NCI-H1048 (cell line): Measurements from ENCODE around the gene SPRY2.
A peak's percentile ranks its signal among the peaks of the same experiment; 100 is the strongest.
"Not testable (repeated sequence)": the region's sequence is repeated elsewhere in the genome, so short reads cannot be mapped to it uniquely, and the experiment has no call there.

Source experiments
- DNase-seq: peaks from one replicate; lab custom pipeline; 2025; lab: John Stamatoyannopoulos, UW

SPRY2 gene

DNA sequence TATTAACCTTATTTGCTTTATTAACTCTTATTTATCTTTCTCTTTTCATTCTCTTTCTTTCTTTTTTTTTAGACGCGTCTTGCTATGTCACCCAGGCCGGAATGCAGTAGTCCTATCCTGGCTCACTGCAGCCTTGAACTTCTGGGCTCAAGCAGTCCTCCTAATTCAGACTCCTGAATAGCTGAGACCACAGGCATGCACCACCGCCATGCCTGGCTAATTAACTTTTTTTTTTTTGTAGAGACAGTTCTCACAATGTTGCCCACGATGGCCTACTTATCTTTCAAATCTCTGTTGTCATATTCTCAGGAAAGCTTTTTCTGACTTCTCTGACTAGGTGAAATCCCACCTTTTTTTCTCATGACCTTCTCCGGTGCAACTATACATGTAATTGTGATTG is 7.8 kb upstream of the SPRY2 start:
- DNase-seq, result no peak

DNA sequence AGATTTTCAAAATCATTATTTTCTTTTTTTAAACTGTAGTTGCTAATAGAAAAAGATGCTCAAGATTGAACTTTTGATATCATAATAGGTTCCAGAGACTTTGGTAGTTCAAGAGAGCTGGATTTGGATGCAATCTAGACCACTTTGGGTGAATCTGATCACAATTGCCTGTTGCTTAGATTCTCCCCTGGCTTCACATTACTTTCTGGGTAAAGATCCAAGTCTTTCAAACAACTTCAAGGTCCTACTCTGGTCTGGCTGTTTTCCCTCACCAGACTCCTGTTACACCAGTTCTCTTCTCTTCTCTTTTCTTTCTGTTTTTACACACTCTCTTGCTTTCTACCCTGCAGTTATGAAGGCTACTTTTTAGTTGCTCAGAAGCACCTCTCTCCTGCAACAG is 7.4 kb upstream of the SPRY2 start:
- DNase-seq, result no peak

DNA sequence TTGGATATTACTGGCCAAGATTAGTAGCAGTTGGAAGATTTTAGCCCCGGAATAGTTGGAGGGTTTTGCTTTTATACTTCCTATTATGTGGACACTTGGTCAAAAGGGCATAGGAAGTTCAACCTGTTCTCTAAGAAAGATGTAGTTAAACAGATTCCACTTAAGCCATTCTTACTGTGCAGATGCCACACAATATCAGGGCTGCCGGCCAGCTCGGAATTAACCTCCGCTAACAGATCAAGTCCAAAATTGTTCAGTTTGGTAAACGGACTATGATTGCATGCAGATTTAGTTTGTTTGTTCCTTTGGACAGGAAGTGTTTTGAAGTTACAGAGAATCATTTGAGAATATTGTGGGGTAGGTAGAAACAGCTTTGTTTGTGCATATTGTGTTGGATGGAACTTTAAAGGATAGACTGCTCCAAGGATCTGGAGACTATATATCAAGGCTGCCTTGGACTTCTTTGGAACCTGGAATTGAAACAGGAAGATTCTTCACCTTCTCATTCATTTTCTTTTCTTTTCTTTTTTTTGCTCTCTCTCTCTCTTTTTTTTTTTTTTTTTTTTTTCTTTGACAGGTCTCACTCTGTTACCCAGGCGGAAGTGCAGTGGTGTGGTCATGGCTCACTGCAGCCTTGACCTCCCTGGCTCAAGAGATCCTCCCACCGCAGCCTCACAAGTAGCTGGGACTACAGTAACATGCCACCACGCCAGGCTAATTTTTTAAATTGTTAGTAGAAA is 5.0 kb upstream of the SPRY2 start:
- DNase-seq, result no peak

DNA sequence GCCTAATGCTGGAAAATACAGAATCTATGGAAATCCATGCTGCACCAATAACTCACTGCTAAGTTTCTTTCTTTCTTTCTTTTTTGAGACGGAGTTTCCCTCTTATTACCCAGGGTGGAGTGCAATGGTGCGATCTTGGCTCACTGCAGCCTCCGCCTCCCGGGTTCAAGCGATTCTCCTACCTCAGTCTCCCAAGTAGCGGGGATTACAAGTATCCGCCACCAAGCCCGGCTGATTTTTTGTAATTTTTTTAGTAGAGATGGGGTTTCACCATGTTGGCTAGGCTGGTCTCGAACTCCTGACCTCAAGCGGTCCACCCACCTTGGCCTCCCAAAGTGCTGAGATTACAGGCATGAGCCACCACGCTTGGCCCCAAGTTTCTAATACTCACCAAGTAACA is 3.1 kb upstream of the SPRY2 start:
- not testable (repeated sequence) for DNase-seq

DNA sequence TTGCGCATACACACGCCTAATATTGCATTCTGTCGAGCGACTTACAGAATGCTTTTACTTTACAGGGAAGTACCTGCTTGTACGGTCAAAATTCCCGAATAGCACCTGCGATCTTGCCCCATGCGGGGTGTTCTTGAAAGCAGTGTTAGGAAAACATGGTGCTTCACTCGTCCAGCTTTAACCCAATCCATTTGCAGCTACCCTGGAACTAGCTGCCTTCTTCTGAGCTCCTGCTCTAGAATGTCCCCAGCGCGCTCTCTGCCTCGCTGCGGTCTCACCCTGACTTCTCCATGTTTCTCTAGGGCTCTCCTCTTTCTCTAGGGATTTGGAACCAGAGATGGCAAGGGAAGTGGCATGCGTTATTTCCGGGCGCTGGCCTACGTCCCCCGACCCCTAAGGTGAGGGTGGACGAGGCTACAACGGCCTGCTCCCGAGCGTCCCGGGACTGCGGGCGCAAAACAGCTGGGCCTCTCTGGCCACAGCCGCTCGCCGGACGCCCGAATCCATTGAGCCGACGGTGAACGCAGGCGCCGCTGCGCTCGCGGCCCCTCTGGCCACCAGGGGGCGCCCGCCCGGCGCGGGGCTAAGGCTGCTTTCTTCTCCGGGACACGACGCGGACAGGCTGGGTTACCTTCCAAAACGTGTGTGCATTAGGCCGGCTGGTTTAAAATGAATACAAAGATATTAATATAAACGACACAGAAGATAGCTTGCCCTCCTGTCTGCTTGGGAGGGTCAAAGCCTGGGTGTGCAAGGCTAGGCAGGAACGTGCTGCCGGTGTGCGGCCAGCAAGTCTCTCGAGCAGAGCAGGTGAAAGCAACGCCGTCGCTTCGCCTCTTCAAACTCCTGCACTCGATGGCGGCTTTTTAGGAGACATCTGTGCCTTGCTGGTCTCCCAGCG is 1.8 kb upstream of the SPRY2 start:
- DNase-seq, result peak; percentile 43

DNA sequence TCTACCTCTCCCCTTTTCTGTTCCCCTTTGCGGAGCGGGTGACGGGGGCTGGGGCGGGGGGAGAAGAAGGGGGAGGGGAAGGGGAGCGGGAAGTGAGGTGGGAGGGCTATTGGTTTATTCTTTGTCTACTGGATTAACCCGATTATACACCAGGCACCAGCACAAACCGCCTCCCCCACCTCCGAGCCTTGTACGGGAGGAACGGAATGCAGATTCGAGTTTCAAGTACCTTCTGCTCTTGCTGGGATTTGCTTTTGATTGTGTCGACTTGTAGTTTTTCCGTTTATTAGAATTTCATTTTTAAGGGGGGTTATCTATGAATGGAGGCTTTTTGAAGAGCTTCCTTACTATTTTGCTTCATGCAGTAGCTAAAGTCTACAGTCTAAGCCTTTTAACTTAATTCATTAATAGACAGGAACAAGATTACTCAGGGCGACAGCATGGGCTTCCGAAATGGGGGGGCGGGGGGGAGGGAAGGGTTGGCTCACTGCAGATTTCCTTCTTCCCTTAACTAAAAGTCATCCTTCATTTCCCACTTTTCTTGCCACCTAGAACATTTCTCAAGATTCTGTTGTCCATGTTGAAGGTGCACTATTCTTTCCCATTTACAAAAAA is 937 bp upstream of the SPRY2 start:
- DNase-seq, result peak; percentile 17

DNA sequence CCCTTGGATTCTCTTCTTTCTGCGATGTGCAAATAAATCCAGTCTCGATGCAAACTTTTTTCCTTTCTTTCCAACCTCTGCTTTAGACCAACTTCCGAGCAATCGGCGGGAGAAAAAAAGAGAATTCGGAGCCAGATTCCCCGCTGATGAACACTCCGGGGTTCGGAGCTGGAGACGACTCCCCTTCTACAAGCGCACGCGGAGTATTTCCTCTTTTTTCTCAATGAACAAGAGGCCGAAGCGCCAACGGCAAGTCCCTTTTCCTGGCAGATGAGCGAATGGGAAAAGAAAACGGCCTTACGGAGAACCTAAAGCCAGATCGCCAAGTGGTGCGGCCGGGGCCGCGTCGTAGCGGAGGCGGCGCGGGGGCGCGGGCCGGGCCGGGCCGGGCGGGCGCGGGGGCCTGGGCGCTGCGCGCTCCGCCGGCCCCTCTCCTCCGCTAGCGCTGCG is 250 bp downstream of the SPRY2 start:
- no peak for DNase-seq

DNA sequence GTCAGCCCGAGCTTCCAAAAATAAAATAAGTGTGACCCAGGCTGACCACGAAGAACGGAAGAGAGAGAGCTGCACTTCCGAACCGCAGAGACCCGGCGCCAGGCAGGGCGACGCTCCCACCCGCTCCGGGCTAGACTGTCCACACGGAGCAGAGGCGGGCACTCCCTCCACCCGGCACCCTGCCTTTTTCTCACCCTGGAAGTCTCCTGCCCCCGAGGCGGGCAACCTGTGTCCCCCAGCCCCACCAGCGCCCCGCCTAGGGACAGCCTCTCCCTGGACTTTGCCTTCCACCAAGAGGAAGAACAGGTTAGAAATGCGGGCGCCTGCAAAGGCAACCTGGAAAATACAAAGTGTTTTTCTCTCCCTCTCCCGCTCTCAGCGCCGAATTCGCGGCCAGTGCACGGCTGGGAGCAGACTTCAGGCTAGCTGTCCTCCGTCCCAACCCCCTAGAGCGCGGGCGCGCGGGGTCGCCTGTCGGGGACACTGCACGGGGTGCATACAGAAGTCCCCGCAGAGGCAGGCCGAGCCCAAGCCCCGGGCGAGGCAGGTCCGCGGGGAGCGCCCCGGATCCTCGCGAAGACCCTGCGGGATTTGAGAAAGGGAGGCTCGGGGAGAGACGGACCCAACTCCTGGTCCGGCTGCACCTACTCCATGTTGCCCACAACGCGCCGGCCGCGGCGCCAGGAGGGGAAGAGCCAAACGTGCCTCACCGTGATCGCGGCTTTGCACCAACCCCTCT is 845 bp downstream of the SPRY2 start:
- DNase-seq, result no peak

DNA sequence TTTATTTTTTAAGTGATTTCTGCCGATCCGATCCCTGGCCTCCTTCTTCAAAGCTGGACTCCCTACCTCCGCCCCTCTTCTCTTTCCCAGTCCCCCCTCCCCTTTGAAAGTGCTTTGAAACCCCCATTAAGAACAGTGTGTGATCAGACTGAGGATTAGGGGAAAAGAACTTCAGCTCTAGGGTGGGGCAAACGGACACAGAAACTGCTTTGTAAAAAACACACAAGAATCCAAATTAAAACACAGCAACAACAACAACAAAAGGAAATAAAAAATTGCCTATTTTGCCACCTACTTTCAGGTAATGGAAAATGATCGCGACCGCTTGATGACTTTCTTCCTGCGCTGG is 1.4 kb downstream of the SPRY2 start:
- no peak for DNase-seq

DNA sequence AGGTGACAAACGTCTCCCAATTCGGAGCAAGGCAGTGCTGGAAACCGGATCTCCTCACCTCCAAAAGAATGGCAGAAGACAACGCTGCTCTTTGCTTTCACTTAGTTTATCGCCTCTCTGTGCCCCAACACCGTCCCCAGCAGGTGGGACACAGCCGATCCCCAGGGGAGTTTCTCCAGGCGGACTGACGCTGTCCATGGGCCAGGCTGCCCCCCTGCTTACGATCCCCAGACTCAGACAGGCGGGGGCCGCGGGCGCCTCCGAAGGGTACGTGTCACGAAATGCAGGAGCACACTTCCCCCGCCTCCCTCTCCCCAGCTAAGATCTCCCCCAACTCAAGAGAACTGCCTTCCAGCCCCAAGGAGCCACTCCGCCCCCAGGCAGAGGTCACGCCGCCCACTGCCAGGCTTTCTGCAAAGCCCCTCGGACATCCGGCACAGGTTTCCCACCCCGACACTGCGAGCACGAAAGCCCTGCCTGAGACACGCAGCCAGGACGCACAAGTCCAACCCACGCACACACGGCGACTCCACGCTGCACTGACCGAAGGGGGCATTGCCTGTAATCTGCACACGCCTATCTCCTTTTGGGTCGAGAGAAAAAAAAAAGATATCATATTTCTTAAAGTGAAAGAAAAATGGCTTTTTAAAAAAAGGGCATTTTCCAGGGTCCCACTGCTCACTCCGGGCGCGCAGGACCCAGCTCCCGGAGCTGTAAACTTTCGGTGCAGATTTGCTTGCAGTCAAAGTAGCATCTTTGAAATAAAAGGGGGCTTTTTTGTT is 2.0 kb downstream of the SPRY2 start:
- DNase-seq, result no peak

DNA sequence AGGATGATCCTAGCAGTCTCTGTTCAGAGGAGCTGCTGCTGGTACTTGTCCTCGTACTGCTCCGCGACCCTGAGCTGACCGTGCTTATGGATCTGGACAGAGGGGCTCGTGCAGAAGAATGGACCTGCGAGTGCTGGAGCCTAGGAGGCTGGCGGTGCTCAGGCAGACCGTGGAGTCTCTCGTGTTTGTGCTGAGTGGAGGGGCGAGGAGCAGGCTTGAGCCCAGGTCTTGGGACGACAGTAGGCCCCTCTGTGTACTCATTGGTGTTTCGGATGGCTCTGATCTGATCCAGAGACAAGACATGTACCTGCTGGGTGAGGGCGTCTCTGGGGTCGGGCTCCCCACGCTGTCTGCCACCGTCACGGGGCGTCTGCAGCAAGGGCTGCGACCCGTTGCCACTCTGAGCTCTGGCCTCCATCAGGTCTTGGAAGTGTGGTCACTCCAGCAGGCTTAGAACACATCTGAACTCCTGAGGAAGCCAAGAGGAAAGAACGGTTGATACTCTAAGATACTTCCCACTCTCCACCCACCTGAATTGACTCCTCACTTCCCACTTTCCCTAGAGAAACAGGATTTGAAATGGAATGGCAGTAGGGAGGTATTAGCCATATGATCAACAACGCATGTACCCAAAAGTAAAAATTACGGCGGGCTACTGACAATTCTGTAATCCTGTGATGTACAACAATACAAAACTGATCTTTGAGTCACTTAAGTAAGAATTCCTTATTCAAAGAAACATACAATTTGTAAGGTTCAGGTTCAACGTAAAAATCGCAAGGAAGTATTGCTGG is 3.4 kb downstream of the SPRY2 start:
- no peak for DNase-seq

DNA sequence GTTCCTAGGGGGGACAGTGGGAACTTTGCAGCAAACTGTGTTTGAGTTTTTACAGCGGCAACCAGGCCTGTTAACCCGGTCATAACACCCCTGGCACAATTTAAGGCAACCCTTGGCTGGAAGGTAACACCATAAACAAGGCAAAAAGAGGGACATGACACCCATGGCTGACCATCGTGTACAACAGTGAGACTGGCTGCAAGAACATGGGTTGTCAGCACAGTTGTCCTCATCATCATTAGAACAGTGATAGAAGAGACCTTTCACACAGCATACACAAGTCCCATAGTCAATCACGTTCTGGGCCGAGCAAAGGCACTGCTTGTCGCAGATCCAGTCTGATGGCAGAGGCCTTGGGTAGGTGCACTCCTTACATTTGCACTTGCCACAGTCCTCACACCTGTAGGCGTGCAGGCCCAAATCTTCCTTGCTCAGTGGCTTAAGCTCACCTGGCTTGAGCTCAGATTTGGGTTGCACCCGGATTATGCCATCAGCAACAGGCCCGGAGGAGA is 4.1 kb downstream of the SPRY2 start:
- no peak for DNase-seq

DNA sequence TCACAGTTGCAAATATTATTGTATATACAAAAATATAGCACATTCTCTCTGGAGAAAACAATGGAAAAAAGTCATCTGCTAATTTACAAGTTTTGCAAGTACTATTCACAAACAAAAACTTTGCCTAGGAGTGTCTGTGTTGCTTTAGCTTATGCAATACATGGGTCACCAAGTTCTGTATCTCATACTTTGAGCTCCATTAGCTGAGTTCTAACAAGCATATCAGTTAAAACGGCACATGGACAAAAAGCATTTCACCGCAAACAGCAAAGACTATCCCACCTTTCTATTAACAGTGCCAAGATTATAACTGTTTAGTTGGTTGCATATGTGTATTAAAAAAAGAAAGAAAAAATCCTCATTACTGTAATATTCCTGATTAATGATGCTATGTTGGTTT is 4.6 kb downstream of the SPRY2 start:
- DNase-seq, result no peak

DNA sequence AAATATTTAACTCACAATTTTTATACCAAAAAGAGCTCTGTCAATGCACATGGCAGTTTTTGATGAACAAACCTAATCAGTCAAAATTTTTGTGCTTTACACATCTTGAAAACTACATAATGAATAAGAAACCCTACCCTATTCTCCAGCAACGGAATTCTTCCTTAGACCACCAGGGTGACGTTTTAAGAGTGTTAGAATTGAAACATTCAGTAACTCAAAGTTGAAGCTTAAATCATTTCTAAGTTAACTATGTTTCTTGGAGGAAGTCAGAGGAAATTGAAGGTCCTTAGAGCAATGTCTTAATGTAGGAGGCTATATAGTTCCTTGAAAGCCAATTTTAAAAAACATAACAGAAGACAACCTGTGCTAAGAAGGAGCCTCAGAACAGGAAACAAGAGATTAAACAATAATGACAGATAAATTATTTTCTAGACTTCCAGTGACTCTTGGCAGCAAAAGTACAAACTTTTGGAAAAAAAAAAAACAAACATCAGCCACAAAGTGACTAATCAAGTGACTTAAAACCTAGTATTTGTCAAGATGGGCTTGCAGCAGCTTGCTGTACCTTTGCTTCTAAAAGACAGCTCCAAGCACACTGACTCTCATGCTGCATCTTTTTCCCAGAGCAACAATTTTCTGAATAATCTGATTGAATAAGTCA is 6.2 kb downstream of the SPRY2 start:
- DNase-seq, result no peak

DNA sequence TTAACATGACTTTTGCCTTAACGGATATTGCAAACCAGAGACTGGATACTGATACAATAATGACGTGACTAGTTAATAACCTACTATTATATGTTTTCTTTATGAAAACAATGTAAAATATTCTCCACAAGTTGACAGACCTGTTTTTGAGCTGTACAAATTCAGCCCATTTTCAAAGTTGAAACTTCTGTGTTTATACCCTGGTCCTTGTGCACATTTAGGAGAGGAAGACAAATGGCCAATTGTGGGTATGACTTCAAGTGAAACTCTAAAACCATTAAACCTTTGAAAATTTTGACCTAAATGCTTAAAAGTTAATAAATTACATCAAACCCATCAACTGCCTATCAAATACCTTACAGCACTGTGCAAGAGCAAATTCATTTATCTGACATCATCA is 8.9 kb downstream of the SPRY2 start:
- no peak for DNase-seq

DNA sequence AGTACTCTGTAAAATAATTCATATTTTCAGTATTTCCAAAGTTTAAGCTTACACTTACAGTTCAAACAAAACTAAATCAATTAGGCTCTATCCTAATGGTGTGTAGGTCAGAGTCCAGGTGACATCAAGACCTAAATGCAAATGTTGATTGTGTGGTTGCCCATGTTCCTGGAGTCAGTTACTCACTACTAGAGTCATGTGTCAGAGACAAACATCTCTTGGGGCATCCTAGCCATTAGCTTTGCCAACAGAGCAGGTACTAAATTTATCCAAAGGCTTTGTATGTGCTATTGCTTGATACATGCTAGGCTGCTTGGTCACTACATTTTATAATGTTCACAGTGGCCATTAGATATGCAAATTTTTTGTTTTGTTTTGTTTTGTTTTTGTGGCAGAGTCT is 11.7 kb downstream of the SPRY2 start:
- DNase-seq, result no peak

DNA sequence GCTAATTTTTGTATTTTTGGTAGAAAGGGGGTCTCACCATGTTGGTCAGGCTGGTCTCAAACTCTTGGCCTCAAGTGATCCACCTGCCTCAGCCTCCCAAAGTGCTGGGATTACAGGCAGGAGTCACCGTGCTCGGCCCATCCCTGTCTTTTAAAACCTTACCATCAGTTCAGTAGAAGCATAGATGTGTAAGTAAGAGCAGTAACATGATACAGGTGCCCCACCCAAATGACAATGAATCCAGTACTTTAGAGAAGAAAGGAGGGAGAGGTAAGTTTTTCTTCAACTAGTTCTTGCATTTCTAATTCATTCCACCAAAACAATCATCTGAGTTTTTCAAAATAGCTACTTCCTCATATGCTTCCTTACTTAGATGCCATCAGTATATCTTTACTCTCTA is 21.9 kb downstream of the SPRY2 start:
- DNase-seq, result no peak

DNA sequence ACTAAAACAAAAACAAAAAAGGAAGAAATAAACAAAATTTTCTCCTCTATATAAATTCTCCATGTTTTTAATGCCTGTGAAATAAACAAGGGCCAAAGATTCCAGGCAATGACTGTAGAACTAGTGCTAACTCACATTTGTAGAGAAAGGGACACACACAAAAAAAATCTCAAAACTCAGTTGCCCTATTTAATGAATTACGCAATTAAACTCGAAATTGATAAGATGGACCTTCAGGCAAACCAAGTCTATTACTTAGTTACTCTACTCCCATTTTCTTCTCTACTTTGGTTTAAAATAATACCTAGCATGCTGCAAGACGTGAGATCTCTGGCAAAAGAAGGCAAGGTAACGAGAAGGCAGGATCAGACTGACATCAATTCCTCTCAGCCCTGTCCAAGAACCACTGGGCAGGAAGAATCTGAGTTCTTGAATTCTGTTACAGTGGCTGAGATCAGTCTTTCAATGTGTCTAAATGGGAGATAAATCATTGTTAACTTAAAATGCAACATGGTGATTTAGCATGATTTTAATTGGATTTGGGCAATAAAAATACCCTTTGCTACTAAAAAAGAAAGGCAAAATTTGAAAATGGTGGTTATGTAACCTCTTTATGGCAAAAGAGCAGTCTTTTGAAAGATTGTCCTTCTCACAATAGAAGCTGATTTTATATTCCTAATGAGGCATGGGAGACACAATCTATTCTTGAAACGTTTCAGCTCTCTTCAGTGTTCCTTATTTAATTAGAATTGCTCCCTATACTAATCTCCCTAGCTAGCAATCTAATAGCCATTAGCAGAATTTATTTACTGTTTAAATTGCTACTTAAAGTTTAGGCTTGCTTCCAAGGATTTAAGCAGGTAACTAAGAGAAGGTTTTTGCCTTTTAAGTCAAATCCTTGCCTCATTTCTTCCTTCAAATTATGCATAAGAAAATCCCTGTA is 25.9 kb downstream of the SPRY2 start:
- DNase-seq, result no peak
